ENCODE data around the gene IRF9.
A peak's percentile ranks its signal among the peaks of the same experiment; 100 is the strongest.

- peak in 3 of 4 experiments; percentile 92 to 99 (median 97) for TF ChIP-seq CTCF (IDR thresholded peaks at IDR 0.05)
- TF ChIP-seq POLR2A (IDR thresholded peaks at IDR 0.05) = peak; percentile 32 to 40
- TF ChIP-seq POLR2AphosphoS5 (IDR thresholded peaks at IDR 0.05) = peak; percentile 97
- no peak for TF ChIP-seq EP300 (IDR thresholded peaks at IDR 0.05)
Observed at GRCh38 chr14:24160850-24161804, at the start of gene IRF9.
